GM21723 (cell line): ENCODE measurements around the gene BMP7.
"Not testable (repeated sequence)": the region's sequence is repeated elsewhere in the genome, so short reads cannot be mapped to it uniquely, and the experiment has no call there.

ENCODE experiments used
- ATAC-seq: cut with Tn5 transposase; IDR thresholded peaks from one replicate; pipeline ENCODE4 v1.9.1; 2021; ENCODE audit warnings: mild to moderate bottlenecking, moderate library complexity; ENCODE audit not compliant: unreplicated experiment

BMP7 gene

GRCh38 chr20:57158474-57158873 lies 108.0 kb downstream of the BMP7 start:
- ATAC-seq: no peak

GRCh38 chr20:57157787-57158186 lies 108.7 kb downstream of the BMP7 start:
- ATAC-seq: not testable (repeated sequence)

GRCh38 chr20:57157106-57157691 lies 109.2 kb downstream of the BMP7 start:
- no peak for ATAC-seq

- no peak for ATAC-seq
These were observed 110.3 kb downstream of the BMP7 start for GRCh38 chr20:57156011-57156729.

- no peak for ATAC-seq
These were observed 111.0 kb downstream of the BMP7 start for GRCh38 chr20:57155415-57155814.

- no peak for ATAC-seq
These were observed 113.1 kb downstream of the BMP7 start for GRCh38 chr20:57153238-57153905.

- ATAC-seq: no peak
These were observed 113.9 kb downstream of the BMP7 start for GRCh38 chr20:57152557-57152956.

GRCh38 chr20:57150559-57150958 lies 115.9 kb downstream of the BMP7 start:
- no peak for ATAC-seq

GRCh38 chr20:57148263-57148662 lies 118.2 kb downstream of the BMP7 start:
- no peak for ATAC-seq

GRCh38 chr20:57147185-57147584 lies 119.3 kb downstream of the BMP7 start:
- ATAC-seq: no peak

GRCh38 chr20:57146155-57146554 lies 120.3 kb downstream of the BMP7 start:
- no peak for ATAC-seq

GRCh38 chr20:57145089-57145631 lies 121.3 kb downstream of the BMP7 start:
- no peak for ATAC-seq

- no peak for ATAC-seq
These were observed 123.3 kb downstream of the BMP7 start for GRCh38 chr20:57143173-57143572.

GRCh38 chr20:57142667-57143066 lies 123.8 kb downstream of the BMP7 start:
- ATAC-seq: no peak

GRCh38 chr20:57141492-57141891 lies 124.9 kb downstream of the BMP7 start:
- no peak for ATAC-seq

GRCh38 chr20:57140416-57140965 lies 126.0 kb downstream of the BMP7 start:
- ATAC-seq: no peak

- no peak for ATAC-seq
These were observed 126.9 kb downstream of the BMP7 start for GRCh38 chr20:57139342-57140093.

- no peak for ATAC-seq
These were observed 128.0 kb downstream of the BMP7 start for GRCh38 chr20:57138198-57138995.

- no peak for ATAC-seq
These were observed 128.8 kb downstream of the BMP7 start for GRCh38 chr20:57137676-57138075.

- ATAC-seq: no peak
These were observed 129.7 kb downstream of the BMP7 start for GRCh38 chr20:57136734-57137133.
